ENCODE results near the gene CLECL1. TPM values are rescaled to one million over a fixed set of nuclear protein-coding genes. Genes with fewer than 3 reads are reported as not detected.
A peak's percentile ranks its signal among the peaks of the same experiment; 100 is the strongest.

Gene CLECL1
- total and polyA plus RNA-seq, 9 of the 15 experiments (the other 6 are each of a cell fraction or from before 2014, with no cell fraction given), result 0.13 to 0.25 TPM; not detected in 7

DNA sequence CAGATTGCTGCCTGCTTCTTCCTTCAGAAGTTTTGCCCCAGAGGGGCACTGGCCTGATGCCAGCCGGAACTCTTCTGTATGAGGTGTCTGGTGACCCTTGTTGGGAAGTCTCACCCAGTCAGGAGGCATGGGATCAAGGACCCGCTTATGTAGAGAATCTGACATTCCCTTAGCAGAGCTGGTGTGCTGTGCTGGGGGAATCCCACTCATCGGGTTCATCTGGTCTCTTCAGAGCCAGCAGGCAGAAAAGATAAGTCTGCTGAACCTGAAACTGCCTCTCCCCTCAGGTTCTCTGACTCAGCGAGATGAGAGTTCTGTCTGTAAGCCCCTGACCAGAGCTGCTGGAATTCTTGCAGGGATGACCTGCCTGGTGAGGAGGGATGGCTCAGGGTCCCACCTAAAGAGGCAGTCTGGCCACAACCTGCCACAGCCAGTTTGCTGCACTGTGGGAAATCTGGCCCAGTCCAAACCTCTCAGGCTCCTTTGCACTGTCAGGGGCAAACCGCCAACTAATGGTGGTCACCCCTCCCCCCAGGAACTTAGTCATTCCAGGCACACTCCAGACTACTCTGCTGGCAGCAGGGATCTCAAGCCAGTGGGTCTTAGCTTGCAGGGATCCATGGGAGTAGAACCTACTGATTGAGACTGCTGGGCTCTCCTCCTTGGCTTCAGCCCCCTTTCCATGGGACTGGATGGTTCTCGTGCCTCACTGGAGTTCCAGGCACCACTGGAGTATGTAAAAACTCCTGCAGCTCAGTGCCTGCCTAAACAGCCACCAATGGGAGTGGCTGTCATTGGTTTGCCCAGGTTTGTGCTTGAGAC, 59.3 kb downstream of the CLECL1 start (continued):
- TF ChIP-seq DNMT1 (IDR thresholded peaks at IDR 0.05), result no peak
- TF ChIP-seq BRD9 (IDR thresholded peaks at IDR 0.05; ENCODE audit: low read depth, partially characterized antibody), result no peak
- TF ChIP-seq, protein P1, sequence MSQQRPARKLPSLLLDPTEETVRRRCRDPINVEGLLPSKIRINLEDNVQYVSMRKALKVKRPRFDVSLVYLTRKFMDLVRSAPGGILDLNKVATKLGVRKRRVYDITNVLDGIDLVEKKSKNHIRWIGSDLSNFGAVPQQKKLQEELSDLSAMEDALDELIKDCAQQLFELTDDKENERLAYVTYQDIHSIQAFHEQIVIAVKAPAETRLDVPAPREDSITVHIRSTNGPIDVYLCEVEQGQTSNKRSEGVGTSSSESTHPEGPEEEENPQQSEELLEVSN (IDR thresholded peaks at IDR 0.05; ENCODE audit: borderline replicate concordance in 1 of 2, extremely low read depth in 1 of 2, insufficient read depth in 1 of 2, insufficient read length in 1 of 2, low read depth in 1 of 2, low read length in 1 of 2, poor library complexity in 1 of 2, severe bottlenecking in 1 of 2), result no peak
- TF ChIP-seq ZNF696 (CRISPR knock-in tag; conservative IDR thresholded peaks at IDR 0.05), result no peak
- TF ChIP-seq NUFIP1 (IDR thresholded peaks at IDR 0.05; ENCODE audit: partially characterized antibody), result no peak
- no peak; the same call in 1 of the 2 replicates for TF ChIP-seq ESRRA (IDR thresholded peaks at IDR 0.05; ENCODE audit: borderline replicate concordance, low read depth)
- peak; percentile 81 for TF ChIP-seq TEAD4 (IDR thresholded peaks at IDR 0.05; ENCODE audit: low read length)
- no peak for TF ChIP-seq TEAD4 (CRISPR knock-in tag; IDR thresholded peaks at IDR 0.05; ENCODE audit: borderline replicate concordance)
- peak; percentile 41; the same call in 1 of the 2 replicates for TF ChIP-seq KLF16 (IDR thresholded peaks at IDR 0.05)
- no peak for TF ChIP-seq CBFB (CRISPR knock-in tag; IDR thresholded peaks at IDR 0.05)
- TF ChIP-seq, protein P2, sequence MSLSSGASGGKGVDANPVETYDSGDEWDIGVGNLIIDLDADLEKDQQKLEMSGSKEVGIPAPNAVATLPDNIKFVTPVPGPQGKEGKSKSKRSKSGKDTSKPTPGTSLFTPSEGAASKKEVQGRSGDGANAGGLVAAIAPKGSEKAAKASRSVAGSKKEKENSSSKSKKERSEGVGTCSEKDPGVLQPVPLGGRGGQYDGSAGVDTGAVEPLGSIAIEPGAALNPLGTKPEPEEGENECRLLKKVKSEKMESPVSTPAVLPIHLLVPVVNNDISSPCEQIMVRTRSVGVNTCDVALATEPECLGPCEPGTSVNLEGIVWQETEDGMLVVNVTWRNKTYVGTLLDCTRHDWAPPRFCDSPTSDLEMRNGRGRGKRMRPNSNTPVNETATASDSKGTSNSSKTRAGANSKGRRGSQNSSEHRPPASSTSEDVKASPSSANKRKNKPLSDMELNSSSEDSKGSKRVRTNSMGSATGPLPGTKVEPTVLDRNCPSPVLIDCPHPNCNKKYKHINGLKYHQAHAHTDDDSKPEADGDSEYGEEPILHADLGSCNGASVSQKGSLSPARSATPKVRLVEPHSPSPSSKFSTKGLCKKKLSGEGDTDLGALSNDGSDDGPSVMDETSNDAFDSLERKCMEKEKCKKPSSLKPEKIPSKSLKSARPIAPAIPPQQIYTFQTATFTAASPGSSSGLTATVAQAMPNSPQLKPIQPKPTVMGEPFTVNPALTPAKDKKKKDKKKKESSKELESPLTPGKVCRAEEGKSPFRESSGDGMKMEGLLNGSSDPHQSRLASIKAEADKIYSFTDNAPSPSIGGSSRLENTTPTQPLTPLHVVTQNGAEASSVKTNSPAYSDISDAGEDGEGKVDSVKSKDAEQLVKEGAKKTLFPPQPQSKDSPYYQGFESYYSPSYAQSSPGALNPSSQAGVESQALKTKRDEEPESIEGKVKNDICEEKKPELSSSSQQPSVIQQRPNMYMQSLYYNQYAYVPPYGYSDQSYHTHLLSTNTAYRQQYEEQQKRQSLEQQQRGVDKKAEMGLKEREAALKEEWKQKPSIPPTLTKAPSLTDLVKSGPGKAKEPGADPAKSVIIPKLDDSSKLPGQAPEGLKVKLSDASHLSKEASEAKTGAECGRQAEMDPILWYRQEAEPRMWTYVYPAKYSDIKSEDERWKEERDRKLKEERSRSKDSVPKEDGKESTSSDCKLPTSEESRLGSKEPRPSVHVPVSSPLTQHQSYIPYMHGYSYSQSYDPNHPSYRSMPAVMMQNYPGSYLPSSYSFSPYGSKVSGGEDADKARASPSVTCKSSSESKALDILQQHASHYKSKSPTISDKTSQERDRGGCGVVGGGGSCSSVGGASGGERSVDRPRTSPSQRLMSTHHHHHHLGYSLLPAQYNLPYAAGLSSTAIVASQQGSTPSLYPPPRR (CRISPR knock-in tag; IDR thresholded peaks at IDR 0.05; ENCODE audit: borderline replicate concordance), result no peak
- TF ChIP-seq MTA2 (IDR thresholded peaks at IDR 0.05; ENCODE audit: low read depth), result peak; percentile 46; the same call in 1 of the 2 replicates
- TF ChIP-seq HNRNPUL1 (IDR thresholded peaks at IDR 0.05; ENCODE audit: low read length), result no peak
